ENCODE measurements around the gene C16orf96. TPM values are rescaled to one million over a fixed set of nuclear protein-coding genes. Genes with fewer than 3 reads are reported as not detected.
A peak's percentile ranks its signal among the peaks of the same experiment; 100 is the strongest.

Gene C16orf96
- total RNA-seq, 4 donors from 2014 or later = 0.26 to 0.35 (median 0.30) TPM; not detected in 1

DNA sequence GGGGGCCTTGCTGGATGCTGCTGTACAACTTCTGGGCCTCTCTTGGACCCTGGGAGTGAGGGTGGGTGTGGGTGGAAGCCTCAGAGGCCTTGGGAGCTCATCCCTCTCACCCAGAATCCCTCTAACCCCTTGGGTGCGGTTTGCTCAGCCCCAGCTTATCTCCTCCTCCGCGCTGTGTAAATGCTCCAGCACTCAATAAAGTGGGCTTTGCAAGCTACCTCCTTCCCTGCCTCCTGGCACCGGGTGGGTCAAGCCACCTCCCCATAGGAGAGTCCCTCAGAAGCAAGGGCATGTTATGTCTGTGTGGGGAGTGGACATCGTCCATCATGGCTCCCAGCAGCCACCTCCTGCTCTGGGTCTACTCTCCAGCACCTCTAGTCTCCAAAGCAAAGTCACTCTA lies 46.0 kb upstream of the C16orf96 start:
- intact Hi-C loops (cut with DNase I; ENCODE audit: low total_unique reads) = no loop called here
- TF ChIP-seq POLR2A (IDR thresholded peaks at IDR 0.05) (no peak), CTCF (IDR thresholded peaks at IDR 0.05) (no peak)
- H3K9me3 ChIP-seq = no peaks in the 10 kb centered on the region
- H3K4me3 ChIP-seq = no peak overlapping the region
- no peaks in the 10 kb centered on the region for H3K4me1 ChIP-seq
- no peaks in the 10 kb centered on the region for H3K27me3 ChIP-seq
- no peak for DNase-seq
- H3K36me3 ChIP-seq = no peaks in the 10 kb centered on the region
- no peak overlapping the region for H3K27ac ChIP-seq

GRCh38 chr16:4510747-4511426 lies 45.3 kb upstream of the C16orf96 start:
- no peaks in the 10 kb centered on the region for H3K9me3 ChIP-seq
- intact Hi-C loops (cut with DNase I; ENCODE audit: low total_unique reads) = no loop called here
- H3K4me1 ChIP-seq = no peaks in the 10 kb centered on the region
- no peak overlapping the region for H3K27ac ChIP-seq
- H3K4me3 ChIP-seq = no peak overlapping the region
- H3K36me3 ChIP-seq = no peaks in the 10 kb centered on the region
- no peak for DNase-seq
- no peaks in the 10 kb centered on the region for H3K27me3 ChIP-seq
- TF ChIP-seq POLR2A (IDR thresholded peaks at IDR 0.05) (no peak), CTCF (IDR thresholded peaks at IDR 0.05) (no peak)

DNA sequence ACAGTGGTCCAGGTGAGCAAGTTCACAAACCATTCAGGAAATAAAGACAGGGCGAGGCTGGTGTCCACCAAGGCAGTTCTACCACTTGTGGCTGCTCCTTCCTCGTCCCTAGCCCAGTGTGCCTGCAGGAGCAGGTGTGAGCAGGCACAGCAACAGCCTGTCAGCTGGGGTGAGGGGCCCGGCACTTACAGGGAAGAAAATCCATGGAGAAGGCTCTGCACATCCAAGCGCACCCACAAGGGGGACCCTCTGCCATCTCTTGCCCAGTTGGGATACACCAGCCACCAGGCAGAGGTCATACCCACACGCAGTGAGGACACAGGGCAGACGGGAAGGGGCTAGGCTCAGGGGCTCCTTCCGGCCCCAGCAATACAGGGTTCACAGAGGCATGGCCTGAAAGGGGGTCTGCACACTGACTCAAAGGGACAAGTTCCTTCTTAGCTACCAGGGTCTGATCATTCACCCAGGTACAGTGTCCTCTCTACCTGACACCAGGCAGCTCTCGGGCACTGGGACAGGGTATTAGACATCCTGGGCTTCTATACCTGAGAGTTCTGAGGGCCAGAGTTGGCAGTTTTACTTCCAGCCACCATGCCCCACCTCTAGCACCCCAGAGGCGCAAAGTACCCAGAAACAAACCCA lies 44.6 kb upstream of the C16orf96 start:
- TF ChIP-seq POLR2A (IDR thresholded peaks at IDR 0.05) (no peak), CTCF (IDR thresholded peaks at IDR 0.05) (peak; percentile 23 to 45 (median 28))
- Histone ChIP-seq H3K27ac (no peak overlapping the region), H3K9me3 (no peaks in the 10 kb centered on the region), H3K36me3 (no peaks in the 10 kb centered on the region), H3K4me1 (no peaks in the 10 kb centered on the region), H3K27me3 (no peaks in the 10 kb centered on the region), H3K4me3 (no peak overlapping the region)
- DNase-seq = no peak
- intact Hi-C loops (cut with DNase I; ENCODE audit: low total_unique reads) = no loop called here

GRCh38 chr16:4512473-4512872 lies 43.7 kb upstream of the C16orf96 start:
- intact Hi-C loops (cut with DNase I; ENCODE audit: low total_unique reads) = no loop called here

More at GRCh38 chr16:4512473-4512872, 43.7 kb upstream of the C16orf96 start:
- Histone ChIP-seq H3K9me3 (no peaks in the 10 kb centered on the region), H3K27me3 (no peaks in the 10 kb centered on the region), H3K4me1 (peaks cover 0 to under 1% of the 10 kb centered on the region in 2 donors), H3K36me3 (no peaks in the 10 kb centered on the region), H3K27ac (no peak overlapping the region), H3K4me3 (no peak overlapping the region)
- DNase-seq = no peak
- TF ChIP-seq CTCF (IDR thresholded peaks at IDR 0.05) (no peak), POLR2A (IDR thresholded peaks at IDR 0.05) (no peak)
